NCI-H1417 treated with DMSO at 0.1 percent for 48 hours (cell line): ENCODE measurements around the gene ISG15.

ENCODE experiments used
- DNase-seq: peaks from one replicate; lab custom pipeline; 2025; lab: John Stamatoyannopoulos, UW

The ISG15 gene

DNA sequence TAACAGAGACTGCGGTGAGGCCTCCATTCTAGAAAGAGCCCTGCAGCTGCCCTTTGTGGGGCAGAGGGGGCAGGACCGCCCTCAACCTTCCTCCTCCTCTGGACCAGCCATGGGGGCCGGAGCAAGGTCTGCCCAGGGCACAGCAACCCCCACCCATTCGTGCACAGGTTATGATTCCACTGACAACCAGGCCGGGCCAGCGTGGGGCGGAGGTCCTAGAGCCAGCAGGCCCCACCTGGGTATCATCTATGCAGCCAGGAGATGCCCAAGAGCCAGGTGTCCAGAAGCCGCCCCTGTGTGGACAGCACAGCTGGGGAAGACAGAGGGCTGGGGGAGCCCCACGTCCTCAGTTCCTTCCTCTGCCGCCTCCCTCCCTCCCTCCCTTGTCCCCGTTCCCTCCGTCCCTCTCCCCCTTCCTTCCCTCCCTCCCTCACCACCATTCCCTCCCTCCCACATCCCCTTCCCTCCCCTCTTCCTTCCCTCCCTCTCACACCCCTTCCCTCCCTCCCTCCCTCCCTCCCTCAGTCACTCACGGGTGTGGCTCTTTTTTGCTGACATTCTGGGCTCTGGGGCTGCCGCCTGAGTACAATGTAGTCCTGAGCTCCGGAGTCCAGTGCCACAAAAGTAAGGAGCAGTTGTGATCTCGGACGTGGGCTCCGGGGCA is 48.5 kb downstream of the ISG15 start:
- no peak for DNase-seq

DNA sequence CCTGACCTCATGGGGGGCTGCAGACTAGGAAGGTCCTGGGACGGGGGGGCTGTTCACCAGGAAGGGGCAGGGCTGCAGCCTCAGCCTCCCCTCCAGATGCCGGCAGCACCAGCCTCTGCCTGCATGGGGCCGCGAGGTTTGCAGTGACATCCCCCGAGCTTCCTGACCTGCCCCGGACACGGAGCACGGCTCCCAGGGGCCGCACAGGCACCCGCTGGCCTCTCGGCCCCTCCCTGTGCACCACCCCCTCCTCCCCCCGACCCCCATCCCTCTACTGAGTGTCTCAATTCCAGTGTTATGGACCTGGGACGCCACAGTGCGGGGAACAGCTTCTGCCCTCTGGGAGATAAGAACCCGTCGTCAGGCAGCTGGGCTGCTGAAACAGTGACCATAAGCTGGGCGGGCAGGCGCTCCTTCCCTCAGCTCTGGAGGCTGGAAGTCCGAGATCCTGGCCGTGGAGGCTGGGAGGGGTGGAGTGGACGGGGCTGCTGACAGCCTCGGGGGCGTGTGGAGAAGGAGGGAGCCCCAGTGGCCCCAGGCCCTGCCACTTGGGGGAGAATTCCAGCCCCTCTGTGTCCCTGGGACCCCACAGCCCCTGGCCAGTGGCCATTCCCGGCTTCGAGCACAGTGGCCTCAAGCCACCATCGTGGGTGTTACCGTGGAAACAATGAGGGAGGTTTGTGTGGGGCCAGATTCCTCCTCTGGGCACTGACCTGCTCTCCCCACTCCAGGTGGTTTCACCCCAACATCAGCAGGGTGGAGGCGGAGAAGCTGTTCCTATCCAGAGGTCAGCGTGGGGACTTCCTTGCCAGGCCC is 49.3 kb downstream of the ISG15 start:
- no peak for DNase-seq

DNA sequence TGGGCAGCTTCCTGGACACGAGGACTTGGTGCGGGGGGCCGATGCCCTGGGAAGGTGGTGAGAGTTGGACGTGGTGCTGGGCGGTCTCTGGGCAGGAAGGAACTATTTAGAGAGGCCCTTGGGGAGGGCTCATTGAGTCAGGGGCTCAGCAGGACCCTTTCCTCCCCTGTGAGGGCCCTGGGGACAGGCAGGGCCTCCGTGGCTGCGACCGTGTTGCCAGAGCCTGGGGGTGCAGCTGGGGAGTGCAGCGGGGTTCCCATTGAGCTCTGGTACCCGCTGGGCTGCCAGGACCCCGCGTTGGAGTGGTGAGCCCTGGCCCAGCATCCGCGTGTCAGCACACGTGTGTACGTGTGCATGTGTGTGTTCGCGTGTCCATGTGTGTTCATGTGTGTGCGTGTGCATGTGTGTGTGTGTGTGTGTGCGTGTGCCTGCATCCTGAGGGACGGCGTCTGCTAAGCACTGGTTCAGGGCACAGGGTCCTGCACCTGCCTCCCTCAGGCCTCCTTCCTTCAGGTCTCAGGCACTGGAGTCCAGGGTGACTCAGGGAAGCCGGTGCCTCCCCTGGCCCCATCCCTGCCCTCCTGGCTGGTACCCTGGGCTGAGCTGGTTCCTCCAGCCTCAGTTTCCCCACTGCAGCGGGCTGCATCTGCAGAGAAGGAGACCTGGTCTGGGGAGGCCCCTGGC is 50.1 kb downstream of the ISG15 start:
- DNase-seq = no peak
